ENCODE measurements around the gene NCK2.

- no peak for TF ChIP-seq CTCF (IDR thresholded peaks at IDR 0.05)
- no peak for TF ChIP-seq USF1 (IDR thresholded peaks at IDR 0.05; ENCODE audit: borderline replicate concordance, low read depth)
- no peak for TF ChIP-seq MAX (IDR thresholded peaks at IDR 0.05; ENCODE audit: low read depth)
- no peak for TF ChIP-seq JUND (IDR thresholded peaks at IDR 0.05)
- no peak for TF ChIP-seq POLR2AphosphoS5 (IDR thresholded peaks at IDR 0.05; ENCODE audit: low read depth, low read length)
- TF ChIP-seq TCF12 (IDR thresholded peaks at IDR 0.05) = no peak
Measured at GRCh38 chr2:105847056-105847455, 102.3 kb downstream of the NCK2 start.

All from SK-N-SH (cell line).